GF-D8 (cell line): ENCODE results near the gene RRP1B.
"Not testable (repeated sequence)": the region's sequence is repeated elsewhere in the genome, so short reads cannot be mapped to it uniquely, and the experiment has no call there.

Experiments used
- DNase-seq: peaks from one replicate; lab custom pipeline; 2025; lab: John Stamatoyannopoulos, UW

RRP1B gene

GRCh38 chr21:43676391-43676790 is 17.0 kb downstream of the RRP1B start:
- DNase-seq, result no peak

- no peak for DNase-seq
Measured at GRCh38 chr21:43679951-43680350, 20.6 kb downstream of the RRP1B start.

- DNase-seq, result not testable (repeated sequence)
Measured at GRCh38 chr21:43680421-43680820, 21.1 kb downstream of the RRP1B start.

DNA sequence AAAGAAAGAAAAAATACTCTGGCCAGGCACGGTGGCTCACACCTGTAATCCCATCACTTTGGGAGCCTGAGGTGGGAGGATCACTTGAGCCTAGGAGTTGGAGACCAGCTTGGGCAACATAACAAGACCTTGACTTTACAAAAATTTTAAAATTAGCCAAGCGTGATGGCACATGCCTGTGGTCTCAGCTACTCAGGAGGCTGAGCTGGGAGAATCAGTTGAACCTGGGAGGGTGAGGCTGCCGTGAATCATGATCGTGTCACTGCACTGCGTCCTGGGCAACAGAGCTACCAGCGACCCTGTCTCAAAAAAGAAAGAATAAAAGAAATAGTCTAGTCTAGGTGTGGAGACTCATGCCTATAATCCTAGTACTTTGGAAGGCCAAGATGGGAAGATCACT is 22.3 kb downstream of the RRP1B start:
- DNase-seq, result no peak

- no peak for DNase-seq
Measured at GRCh38 chr21:43684424-43684823, 25.1 kb downstream of the RRP1B start.

GRCh38 chr21:43686811-43687565 is 27.6 kb downstream of the RRP1B start:
- DNase-seq, result no peak

- no peak for DNase-seq
Measured at GRCh38 chr21:43687566-43688399, 28.4 kb downstream of the RRP1B start.

- DNase-seq, result no peak
Measured at GRCh38 chr21:43688906-43689305, 29.5 kb downstream of the RRP1B start.

GRCh38 chr21:43689556-43690337 is 30.4 kb downstream of the RRP1B start:
- DNase-seq, result no peak

- DNase-seq, result no peak
Measured at GRCh38 chr21:43690346-43690745, 31.0 kb downstream of the RRP1B start.

DNA sequence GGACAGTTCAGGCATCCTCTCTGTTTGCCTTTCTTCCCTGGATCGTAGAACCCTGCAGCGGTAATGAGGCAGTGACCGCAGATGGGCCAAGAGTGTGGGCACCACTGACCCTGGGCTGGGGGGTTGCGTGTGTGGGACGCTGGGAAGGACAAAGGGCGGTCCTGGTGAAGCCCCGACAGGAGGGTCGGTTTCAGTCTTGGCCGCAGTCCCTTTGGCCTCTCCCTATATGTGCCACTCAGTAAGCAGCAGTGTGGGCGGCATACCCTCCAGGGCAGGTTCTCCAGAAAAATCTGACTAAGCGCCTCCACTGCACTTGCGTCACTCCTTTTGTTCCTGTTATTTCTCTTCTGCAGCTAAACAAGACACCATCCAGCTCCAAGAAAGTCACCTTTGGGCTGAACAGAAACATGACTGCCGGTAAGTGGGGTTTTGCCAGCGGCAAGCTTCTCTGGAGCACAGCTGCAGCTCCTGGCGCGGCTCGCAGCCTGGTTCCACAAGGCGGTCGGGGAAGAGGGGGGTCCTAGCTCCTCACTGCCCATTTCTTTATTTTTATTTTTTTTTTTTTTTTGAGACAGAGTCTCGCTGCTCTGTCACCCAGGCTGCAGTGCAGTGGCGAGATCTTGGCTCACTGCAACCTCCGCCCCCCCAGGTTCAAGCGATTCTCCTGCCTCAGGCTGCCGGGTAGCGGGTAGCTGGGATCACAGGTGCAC is 31.9 kb downstream of the RRP1B start:
- no peak for DNase-seq

DNA sequence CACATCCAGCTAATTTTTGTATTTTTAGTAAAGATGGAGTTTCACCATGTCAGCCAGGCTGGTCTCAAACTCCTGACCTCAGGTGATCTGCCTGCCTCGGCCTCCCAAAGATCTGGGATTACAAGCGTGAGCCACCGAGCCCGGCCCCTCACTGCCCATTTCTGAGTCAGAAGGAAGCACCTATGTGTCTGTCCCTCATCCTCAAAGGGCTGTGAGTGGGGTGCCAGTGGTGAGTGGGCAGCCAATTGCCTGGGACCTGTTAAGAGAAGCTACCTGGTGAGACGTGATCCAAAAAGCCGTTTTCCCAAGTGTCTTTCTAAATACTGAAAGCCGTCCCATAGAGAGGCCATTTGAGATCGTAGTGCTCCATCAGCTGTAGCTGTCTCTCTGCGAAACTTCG is 32.4 kb downstream of the RRP1B start:
- no peak for DNase-seq

GRCh38 chr21:43692949-43693348 is 33.6 kb downstream of the RRP1B start:
- DNase-seq, result no peak

DNA sequence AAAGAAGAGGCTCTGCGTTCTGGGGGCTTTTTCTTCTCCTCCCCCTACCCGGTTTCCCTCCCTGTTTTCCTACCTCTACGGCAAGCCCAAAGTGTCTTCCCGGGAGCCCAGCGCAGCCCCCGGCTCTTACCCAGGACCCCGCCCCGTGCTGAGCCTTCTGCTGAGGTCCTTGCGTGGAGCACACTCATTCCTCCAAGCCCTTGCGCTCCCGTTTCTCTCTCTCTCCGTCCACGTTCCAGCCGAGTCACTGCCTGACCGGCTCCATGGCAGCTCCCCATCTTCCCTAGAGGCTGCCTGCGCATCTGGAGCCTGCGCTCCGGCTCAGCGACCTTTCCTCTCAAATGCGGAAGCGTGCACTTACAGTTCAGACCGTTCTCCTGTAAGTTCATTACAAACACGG is 34.6 kb downstream of the RRP1B start:
- no peak for DNase-seq

DNA sequence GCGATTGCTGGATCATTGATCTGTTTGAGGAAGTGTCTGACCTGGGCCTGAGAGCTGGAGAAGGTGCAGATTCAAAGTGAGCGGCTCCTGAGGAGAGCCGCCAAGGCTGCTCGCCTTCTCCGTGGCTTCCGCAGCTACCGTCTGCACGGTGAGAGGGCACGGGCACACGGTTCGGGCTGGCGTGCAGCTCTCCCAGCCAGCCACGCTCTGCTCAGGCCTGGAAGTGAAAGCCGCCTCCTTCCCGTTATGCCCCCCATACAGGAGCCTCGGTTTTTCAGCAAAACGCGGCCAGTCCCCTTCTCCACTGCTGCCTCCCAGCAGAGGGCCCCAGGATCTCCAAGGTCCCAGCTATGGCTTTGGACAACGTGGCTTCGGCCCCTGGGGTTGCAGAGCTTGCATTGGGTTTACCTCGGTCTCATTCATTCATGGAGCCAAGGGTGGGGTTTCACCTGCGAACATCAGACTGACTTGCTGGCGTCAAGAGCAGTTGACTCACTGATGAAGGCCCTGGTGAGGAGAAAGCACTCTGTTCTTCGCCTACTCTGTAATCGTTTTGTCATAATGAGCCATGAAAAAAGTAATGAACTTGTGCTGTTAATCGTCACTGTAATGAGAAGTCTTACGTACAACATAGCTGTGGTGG is 35.2 kb downstream of the RRP1B start:
- DNase-seq, result no peak

DNA sequence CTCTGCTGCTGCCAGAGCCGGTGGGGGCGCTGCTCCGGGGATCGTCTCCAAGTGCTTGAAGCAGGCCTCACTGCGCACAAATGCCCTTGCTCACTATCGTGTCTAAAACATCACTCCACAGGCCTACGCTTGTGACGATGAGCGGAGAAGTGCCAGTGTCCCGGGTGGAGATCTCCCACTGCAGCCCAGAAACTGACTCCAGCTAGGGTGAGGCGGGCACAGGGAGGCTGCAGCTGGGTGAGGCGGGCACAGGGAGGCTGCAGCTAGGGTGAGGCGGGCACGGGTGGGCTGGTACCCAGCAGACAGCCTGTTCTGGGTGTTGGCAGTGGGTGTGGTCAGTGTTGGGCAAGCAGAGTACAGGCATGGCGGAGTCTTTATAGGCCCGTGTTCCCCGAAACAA is 36.9 kb downstream of the RRP1B start:
- DNase-seq, result no peak

GRCh38 chr21:43697758-43698643 is 38.6 kb downstream of the RRP1B start:
- no peak for DNase-seq

- DNase-seq, result not testable (repeated sequence)
Measured at GRCh38 chr21:43699492-43699777, 40.1 kb downstream of the RRP1B start.

GRCh38 chr21:43699933-43700599 is 40.7 kb downstream of the RRP1B start:
- DNase-seq, result no peak
